Stimulated activated CD8-positive, alpha-beta memory T cell treated with anti-CD3 and anti-CD28 coated beads, Interleukin-15, amount 100 ng/mL, for 48 hours (primary cell): ENCODE measurements around the gene MAF.

Experiments used
- DNase-seq, 2 donors: peaks; one replicate each; pipeline ENCODE4 v3.0.0-alpha.2; 2020; ENCODE audit warnings: low read depth in 2 of 2

Gene MAF

GRCh38 chr16:79589601-79590102 is 10.9 kb downstream of the MAF start:
- no peak for DNase-seq

- DNase-seq = no peak
Measured at GRCh38 chr16:79587897-79588296, 12.6 kb downstream of the MAF start.

- no peak for DNase-seq
Measured at GRCh38 chr16:79587296-79587695, 13.2 kb downstream of the MAF start.

GRCh38 chr16:79582789-79583188 is 17.7 kb downstream of the MAF start:
- no peak for DNase-seq

GRCh38 chr16:79580453-79581191 is 19.9 kb downstream of the MAF start:
- no peak for DNase-seq

- DNase-seq = no peak
Measured at GRCh38 chr16:79576602-79577001, 23.9 kb downstream of the MAF start.

GRCh38 chr16:79573884-79574283 is 26.7 kb downstream of the MAF start:
- no peak for DNase-seq

- DNase-seq = no peak
Measured at GRCh38 chr16:79573071-79573470, 27.5 kb downstream of the MAF start.

GRCh38 chr16:79571903-79572535 is 28.5 kb downstream of the MAF start:
- DNase-seq = no peak

GRCh38 chr16:79571065-79571902 is 29.3 kb downstream of the MAF start:
- no peak for DNase-seq

- DNase-seq = no peak
Measured at GRCh38 chr16:79564671-79565107, 35.8 kb downstream of the MAF start.

GRCh38 chr16:79563921-79564320 is 36.6 kb downstream of the MAF start:
- DNase-seq = no peak

- no peak for DNase-seq
Measured at GRCh38 chr16:79562166-79562823, 38.2 kb downstream of the MAF start.

GRCh38 chr16:79561729-79562128 is 38.8 kb downstream of the MAF start:
- no peak for DNase-seq

GRCh38 chr16:79560923-79561322 is 39.6 kb downstream of the MAF start:
- DNase-seq = no peak

GRCh38 chr16:79560318-79560717 is 40.2 kb downstream of the MAF start:
- DNase-seq = no peak

GRCh38 chr16:79559532-79559931 is 41.0 kb downstream of the MAF start:
- DNase-seq = no peak

GRCh38 chr16:79557421-79557820 is 43.1 kb downstream of the MAF start:
- DNase-seq = no peak

GRCh38 chr16:79554912-79555311 is 45.6 kb downstream of the MAF start:
- no peak for DNase-seq

GRCh38 chr16:79550373-79550772 is 50.2 kb downstream of the MAF start:
- no peak for DNase-seq

- DNase-seq = no peak
Measured at GRCh38 chr16:79547085-79547484, 53.5 kb downstream of the MAF start.
